Measurements from ENCODE around the gene STARD7.

DNA sequence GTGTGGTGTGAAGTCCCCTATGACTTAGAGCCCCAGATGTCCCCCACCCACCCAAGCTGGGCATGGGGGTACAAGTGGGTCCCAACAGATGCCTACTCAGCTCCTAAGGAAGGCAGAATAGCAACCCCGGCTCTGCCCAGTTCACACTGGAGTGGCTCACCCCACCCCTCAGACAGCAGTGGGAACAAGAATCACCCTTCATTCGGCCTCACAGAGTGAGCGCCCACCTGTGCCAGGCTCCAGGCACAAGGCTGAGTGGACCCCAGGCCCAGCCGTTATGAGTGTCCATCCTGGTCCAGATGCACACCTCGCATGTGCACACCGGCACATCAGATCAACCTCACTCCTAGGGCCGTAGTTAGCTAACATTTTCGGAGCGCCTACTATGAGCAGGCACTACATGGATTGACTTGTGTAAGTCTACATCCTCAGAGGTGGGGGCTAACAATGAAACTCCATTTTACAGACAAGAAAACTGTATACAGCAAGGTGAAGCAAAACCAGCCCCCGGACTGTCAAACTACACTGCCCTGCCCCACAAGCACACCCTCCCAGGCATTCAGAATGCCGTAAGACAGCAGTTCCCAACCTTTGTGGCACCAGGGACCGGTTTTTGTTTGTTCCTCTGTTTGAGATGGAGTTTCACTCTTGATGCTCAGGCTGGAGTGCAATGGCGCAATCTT is 67.5 kb downstream of the STARD7 start:
- TF ChIP-seq CTCF (IDR thresholded peaks at IDR 0.05; ENCODE audit: extremely low read depth in 1 of 2, insufficient read depth in 1 of 2, low read depth in 1 of 2, low read length in 2 of 2) (no peak), FOS (IDR thresholded peaks at IDR 0.05; ENCODE audit: borderline replicate concordance, insufficient read depth, low read length) (no peak), POLR2A (IDR thresholded peaks at IDR 0.05; ENCODE audit: low read depth, low read length) (no peak)
